ENCODE measurements around the gene TPH1.

TPH1 gene

GRCh38 chr11:18067372-18067771 lies 21.3 kb upstream of the TPH1 start:
- Histone ChIP-seq H3K9ac (no peak overlapping the region), H3K4me1 (no peaks in the 10 kb centered on the region), H3K4me2 (no peak overlapping the region), H3K27me3 (no peaks in the 10 kb centered on the region), H3K9me3 (no peaks in the 10 kb centered on the region), H4K20me1 (no peaks in the 10 kb centered on the region), H3K4me3 (no peak overlapping the region), H3K36me3 (0 out of 2 replicates have a peak, but pooled peaks cover 6% of the 10 kb centered on the region), H3K27ac (no peak overlapping the region)
- TF ChIP-seq Cebpa-rat (IDR thresholded peaks at IDR 0.05): no peak

DNA sequence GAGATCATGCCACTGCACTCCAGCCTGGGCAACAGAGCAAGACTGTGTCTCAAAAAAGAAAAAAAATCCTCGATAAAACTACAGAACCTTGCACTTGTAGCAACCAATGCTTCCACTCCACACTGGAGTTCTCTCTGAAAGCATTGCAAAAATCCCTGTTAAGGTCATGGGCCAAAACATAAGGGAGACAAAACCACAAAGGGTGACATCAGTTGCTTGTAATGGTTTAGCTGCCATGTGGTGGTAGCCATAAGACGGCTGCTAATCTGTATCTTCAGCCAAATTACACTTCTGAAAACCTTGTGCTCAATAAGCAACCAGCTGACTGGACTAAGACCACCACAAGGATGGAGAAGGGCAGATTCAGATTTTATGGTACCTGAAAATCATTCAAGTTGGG lies 20.6 kb upstream of the TPH1 start:
- Histone ChIP-seq H3K36me3 (0 out of 2 replicates have a peak, but pooled peaks cover 6% of the 10 kb centered on the region), H3K9ac (no peak overlapping the region), H4K20me1 (no peaks in the 10 kb centered on the region), H3K4me2 (no peak overlapping the region), H3K27me3 (no peaks in the 10 kb centered on the region), H3K4me3 (no peak overlapping the region), H3K27ac (no peak overlapping the region), H3K9me3 (no peaks in the 10 kb centered on the region), H3K4me1 (no peaks in the 10 kb centered on the region)
- TF ChIP-seq Cebpa-rat (IDR thresholded peaks at IDR 0.05): no peak

DNA sequence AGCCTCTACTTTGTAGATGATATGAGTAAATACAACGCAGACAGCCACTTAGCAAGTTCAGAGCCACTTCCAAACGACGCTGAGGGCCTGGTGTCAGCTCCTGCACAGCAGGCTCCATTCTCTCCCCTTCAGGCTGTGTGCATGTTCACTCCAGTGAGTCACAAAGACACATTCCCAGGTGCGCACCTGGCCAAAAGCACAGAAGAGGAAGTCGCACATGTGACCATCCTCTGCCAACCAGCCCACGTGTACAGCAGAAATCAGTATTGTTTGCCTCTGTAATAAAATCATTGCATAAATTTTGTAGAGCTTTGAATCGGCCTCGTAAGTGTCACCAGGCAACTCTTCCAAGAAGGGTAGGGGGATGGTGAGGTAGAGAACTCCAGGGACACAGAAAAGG lies 19.5 kb upstream of the TPH1 start:
- no peak overlapping the region for H3K27ac ChIP-seq
- H3K4me3 ChIP-seq: no peak overlapping the region
- no peaks in the 10 kb centered on the region for H3K27me3 ChIP-seq
- H3K4me1 ChIP-seq: no peaks in the 10 kb centered on the region
- no peak overlapping the region for H3K9ac ChIP-seq
- no peak overlapping the region for H3K4me2 ChIP-seq
- H3K36me3 ChIP-seq: 0 out of 2 replicates have a peak, but pooled peaks cover 6% of the 10 kb centered on the region
- H4K20me1 ChIP-seq: no peaks in the 10 kb centered on the region
- no peaks in the 10 kb centered on the region for H3K9me3 ChIP-seq
- no peak for TF ChIP-seq Cebpa-rat (IDR thresholded peaks at IDR 0.05)

- no peak overlapping the region for H3K4me3 ChIP-seq
- TF ChIP-seq Cebpa-rat (IDR thresholded peaks at IDR 0.05): no peak
- no peak overlapping the region for H3K27ac ChIP-seq
Observed at GRCh38 chr11:18064450-18065054, 18.5 kb upstream of the TPH1 start.

DNA sequence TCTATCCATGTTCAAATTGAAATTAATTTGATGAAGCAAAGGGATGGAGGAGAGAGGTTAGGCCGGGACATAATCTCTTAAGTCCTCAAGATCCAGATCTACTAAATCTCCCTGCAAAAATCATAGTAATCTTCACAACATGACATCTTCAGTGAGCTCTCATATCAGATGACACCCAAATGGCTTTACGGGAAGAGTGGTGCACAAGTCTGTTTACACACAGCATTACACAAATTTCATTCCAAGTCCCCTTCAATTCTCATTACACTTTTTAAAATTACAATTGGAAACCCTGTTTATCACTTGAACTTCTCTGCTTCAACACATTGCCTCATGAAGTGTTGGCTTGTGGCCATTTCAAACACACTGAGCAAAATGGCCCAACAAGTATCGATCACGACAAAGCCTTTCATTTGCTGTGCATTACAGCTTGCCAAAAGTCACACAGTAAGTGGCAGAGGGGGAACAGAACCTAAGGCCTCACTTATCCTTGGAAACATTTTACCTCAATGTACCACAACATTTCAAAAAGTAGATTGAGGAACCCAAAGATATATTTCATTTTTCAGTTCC lies 17.9 kb upstream of the TPH1 start:
- Histone ChIP-seq H4K20me1 (no peaks in the 10 kb centered on the region), H3K4me2 (no peak overlapping the region), H3K9me3 (no peaks in the 10 kb centered on the region), H3K9ac (no peak overlapping the region), H3K4me1 (no peaks in the 10 kb centered on the region), H3K27ac (no peak overlapping the region), H3K4me3 (no peak overlapping the region), H3K36me3 (0 out of 2 replicates have a peak, but pooled peaks cover 6% of the 10 kb centered on the region), H3K27me3 (no peaks in the 10 kb centered on the region)
- no peak for TF ChIP-seq Cebpa-rat (IDR thresholded peaks at IDR 0.05)

More at GRCh38 chr11:18064450-18065054, 18.5 kb upstream of the TPH1 start:
- Histone ChIP-seq H3K4me2 (no peak overlapping the region), H3K27me3 (no peaks in the 10 kb centered on the region), H3K36me3 (0 out of 2 replicates have a peak, but pooled peaks cover 6% of the 10 kb centered on the region), H3K9me3 (no peaks in the 10 kb centered on the region), H3K9ac (no peak overlapping the region), H4K20me1 (no peaks in the 10 kb centered on the region), H3K4me1 (no peaks in the 10 kb centered on the region)

GRCh38 chr11:18063125-18063524 lies 17.1 kb upstream of the TPH1 start:
- H4K20me1 ChIP-seq: no peaks in the 10 kb centered on the region
- TF ChIP-seq Cebpa-rat (IDR thresholded peaks at IDR 0.05): no peak
- H3K27me3 ChIP-seq: no peaks in the 10 kb centered on the region
- no peak overlapping the region for H3K4me2 ChIP-seq
- no peaks in the 10 kb centered on the region for H3K9me3 ChIP-seq
- no peak overlapping the region for H3K4me3 ChIP-seq
- no peak overlapping the region for H3K9ac ChIP-seq
- 0 out of 2 replicates have a peak, but pooled peaks cover 6% of the 10 kb centered on the region for H3K36me3 ChIP-seq
- H3K4me1 ChIP-seq: no peaks in the 10 kb centered on the region
- no peak overlapping the region for H3K27ac ChIP-seq

GRCh38 chr11:18061351-18061750 lies 15.3 kb upstream of the TPH1 start:
- TF ChIP-seq Cebpa-rat (IDR thresholded peaks at IDR 0.05): no peak
- H3K9me3 ChIP-seq: no peaks in the 10 kb centered on the region
- H3K9ac ChIP-seq: no peak overlapping the region
- H3K27me3 ChIP-seq: no peaks in the 10 kb centered on the region
- no peak overlapping the region for H3K4me3 ChIP-seq
- 0 out of 2 replicates have a peak, but pooled peaks cover 6% of the 10 kb centered on the region for H3K36me3 ChIP-seq
- H4K20me1 ChIP-seq: no peaks in the 10 kb centered on the region
- H3K27ac ChIP-seq: no peak overlapping the region
- H3K4me2 ChIP-seq: no peak overlapping the region
- H3K4me1 ChIP-seq: no peaks in the 10 kb centered on the region

GRCh38 chr11:18056561-18057181 lies 10.6 kb upstream of the TPH1 start:
- no peak overlapping the region for H3K4me2 ChIP-seq

DNA sequence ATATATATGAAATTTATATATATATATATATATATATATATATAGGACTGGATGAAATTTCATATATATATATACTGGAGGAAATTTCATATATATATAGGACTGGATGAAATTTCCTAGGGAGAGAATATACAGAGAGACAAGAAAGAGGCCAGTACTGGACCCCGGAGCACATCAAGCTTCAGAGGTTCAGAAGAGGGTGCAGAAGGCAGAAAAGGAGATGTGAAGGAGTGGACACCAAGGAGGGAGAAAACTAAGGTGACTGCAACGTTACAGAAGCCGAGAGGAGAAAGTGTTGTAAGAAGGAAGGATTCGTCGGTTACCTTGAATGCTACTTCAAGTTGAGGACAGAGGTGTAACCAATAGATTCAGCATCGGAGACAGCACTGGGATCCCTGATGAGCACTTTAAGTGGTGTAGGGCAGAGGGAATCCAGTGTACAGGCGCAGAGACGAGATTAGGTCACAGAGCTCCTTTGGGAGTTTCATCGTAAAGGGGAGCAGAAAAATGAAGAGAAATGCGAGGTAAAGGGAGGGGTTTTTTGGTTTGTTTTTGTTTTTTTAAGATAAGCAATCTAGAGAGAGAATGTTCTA lies 8.5 kb upstream of the TPH1 start:
- no peaks in the 10 kb centered on the region for H4K20me1 ChIP-seq
- no peak overlapping the region for H3K27ac ChIP-seq
- H3K27me3 ChIP-seq: no peaks in the 10 kb centered on the region
- TF ChIP-seq Cebpa-rat (IDR thresholded peaks at IDR 0.05): no peak
- H3K4me2 ChIP-seq: no peak overlapping the region
- H3K36me3 ChIP-seq: no peaks in the 10 kb centered on the region
- H3K9ac ChIP-seq: no peak overlapping the region
- H3K4me1 ChIP-seq: no peaks in the 10 kb centered on the region
- no peaks in the 10 kb centered on the region for H3K9me3 ChIP-seq
- no peak overlapping the region for H3K4me3 ChIP-seq

More at GRCh38 chr11:18056561-18057181, 10.6 kb upstream of the TPH1 start:
- no peaks in the 10 kb centered on the region for H3K36me3 ChIP-seq
- no peaks in the 10 kb centered on the region for H3K4me1 ChIP-seq
- H3K9ac ChIP-seq: no peak overlapping the region
- H3K27ac ChIP-seq: no peak overlapping the region
- H4K20me1 ChIP-seq: no peaks in the 10 kb centered on the region
- no peaks in the 10 kb centered on the region for H3K27me3 ChIP-seq
- TF ChIP-seq Cebpa-rat (IDR thresholded peaks at IDR 0.05): no peak
- no peaks in the 10 kb centered on the region for H3K9me3 ChIP-seq
- no peak overlapping the region for H3K4me3 ChIP-seq

GRCh38 chr11:18050848-18051247 lies 4.8 kb upstream of the TPH1 start:
- no peak for TF ChIP-seq Cebpa-rat (IDR thresholded peaks at IDR 0.05)
- H3K9me3 ChIP-seq: no peaks in the 10 kb centered on the region
- no peaks in the 10 kb centered on the region for H3K27me3 ChIP-seq
- no peak overlapping the region for H3K4me3 ChIP-seq
- no peak overlapping the region for H3K4me2 ChIP-seq
- no peaks in the 10 kb centered on the region for H3K36me3 ChIP-seq
- no peaks in the 10 kb centered on the region for H3K4me1 ChIP-seq
- H4K20me1 ChIP-seq: no peaks in the 10 kb centered on the region
- no peak overlapping the region for H3K27ac ChIP-seq
- H3K9ac ChIP-seq: no peak overlapping the region

Data from BLaER1 (cell line).